H1 (cell line): Measurements from ENCODE around the gene ABI2. TPM values are rescaled to one million over a fixed set of nuclear protein-coding genes. Genes with fewer than 3 reads are reported as not detected.

ENCODE experiments used
- CTCF ChIA-PET: fragments of 300-600 bp; sonication (Branson Sonifier 250); formaldehyde crosslinking; loops from one replicate; lab custom pipeline; 2021; ENCODE audit not compliant: partially characterized antibody; lab: Charles Lee
- POLR2A ChIA-PET: fragments of 300-600 bp; sonication (Branson Sonifier 250); formaldehyde crosslinking; loops from one replicate; lab custom pipeline; 2021; ENCODE audit warnings: inconsistent platforms; ENCODE audit not compliant: partially characterized antibody; lab: Charles Lee
- DNase-seq, 2 experiments: peaks; one replicate each; pipeline versions ENCODE4 v3.0.0 to v3.0.0-alpha.2; 2010 to 2022; ENCODE audit warnings: low spot score in 2 of 2, low read depth in 1 of 2, mixed read lengths in 1 of 2
- FAIRE-seq: peaks from 2 replicates; lab custom pipeline; 2011; peaks lifted over from hg19 to GRCh38; lab: Jason Lieb, UNC
- H2AFZ ChIP-seq: 2 replicates; pipeline ENCODE4 v1.8.1; 2012; ENCODE audit warnings: low read length, inconsistent platforms
- H2AK5ac ChIP-seq: 2 replicates; pipeline ENCODE4 v1.6.1; 2013; ENCODE audit warnings: low read depth, low read length
- H2BK120ac ChIP-seq: replicated peaks from 2 replicates; pipeline ENCODE3; 2013; ENCODE audit warnings: low read depth, low read length, inconsistent platforms
- H2BK12ac ChIP-seq: 2 replicates; pipeline ENCODE4 v1.6.1; 2013; ENCODE audit warnings: low read depth, low read length
- H2BK15ac ChIP-seq: 2 replicates; pipeline ENCODE4 v1.6.1; 2013; ENCODE audit warnings: low read length
- H2BK20ac ChIP-seq: 2 replicates; pipeline ENCODE4 v1.6.1; 2013; ENCODE audit warnings: low read length
- H2BK5ac ChIP-seq: 2 replicates; pipeline ENCODE4 v1.6.1; 2013; ENCODE audit warnings: low read depth, low read length
- H3K14ac ChIP-seq: 2 replicates; pipeline ENCODE4 v1.6.1; 2013; ENCODE audit warnings: inconsistent platforms; ENCODE audit not compliant: insufficient read length
- H3K18ac ChIP-seq: 2 replicates; pipeline ENCODE4 v1.6.1; 2013; ENCODE audit warnings: low read length; ENCODE audit errors: extremely low read depth
- H3K23ac ChIP-seq: 2 replicates; pipeline ENCODE4 v1.6.1; 2013; ENCODE audit warnings: inconsistent platforms; ENCODE audit not compliant: insufficient read length
- H3K23me2 ChIP-seq: 2 replicates; pipeline ENCODE4 v1.6.1; 2013; ENCODE audit warnings: low read depth, low read length
- H3K27ac ChIP-seq: 2 replicates; pipeline ENCODE4 v1.6.1; 2011; ENCODE audit warnings: low read depth, low read length, inconsistent platforms
- H3K27me3 ChIP-seq, 4 experiments: replicated peaks in 1 of 4; 1 replicate in 1 of 4; 2 replicates in 3 of 4; pipeline versions ENCODE4 v1.6.1 to v1.8.1; 2011 to 2013; ENCODE audit warnings: low read length in 3 of 4, mild to moderate bottlenecking in 3 of 4, inconsistent platforms in 2 of 4, mixed read lengths in 2 of 4, moderate library complexity in 1 of 4; ENCODE audit not compliant: control insufficient read depth in 3 of 4, insufficient read depth in 3 of 4; ENCODE audit errors: extremely low read depth in 1 of 4
- H3K36me3 ChIP-seq, 4 experiments: 2 replicates each; pipeline versions ENCODE4 v1.6.1 to v1.8.1; 2011 to 2013; ENCODE audit warnings: mild to moderate bottlenecking in 4 of 4, low read length in 3 of 4, moderate library complexity in 2 of 4, control low read depth in 1 of 4, inconsistent platforms in 1 of 4; ENCODE audit not compliant: insufficient read depth in 4 of 4, control insufficient read depth in 2 of 4
- H3K4ac ChIP-seq: replicated peaks from 2 replicates; pipeline ENCODE3; 2013; ENCODE audit warnings: low read length, low read depth, mixed read lengths, inconsistent platforms; ENCODE audit not compliant: insufficient read length
- H3K4me1 ChIP-seq, 4 experiments: replicated peaks in 1 of 4; 1 replicate in 1 of 4; 2 replicates in 3 of 4; pipeline versions ENCODE4 v1.6.1 to v1.8.1; 2011 to 2013; ENCODE audit warnings: low read length in 3 of 4, inconsistent platforms in 2 of 4, mixed read lengths in 1 of 4; ENCODE audit not compliant: insufficient read depth in 4 of 4, control insufficient read depth in 3 of 4
- H3K4me2 ChIP-seq, 2 experiments: 2 replicates each; pipeline versions ENCODE4 v1.6.1 to v1.8.1; 2011 to 2013; ENCODE audit warnings: low read depth in 2 of 2, low read length in 2 of 2, control low read depth in 1 of 2, inconsistent platforms in 1 of 2, mild to moderate bottlenecking in 1 of 2; ENCODE audit not compliant: insufficient read depth in 1 of 2
- H3K4me3 ChIP-seq, 4 experiments: fragments of 200-600, 300-600 bp in 1 of 4; sonication (generic), shearing (Covaris generic), sonication (Bioruptor Twin) in 1 of 4; 2 replicates each; pipeline versions ENCODE4 v1.5.1 to v1.8.1; 2011 to 2016; ENCODE audit warnings: low read length in 4 of 4, low read depth in 3 of 4, control low read depth in 2 of 4, inconsistent platforms in 2 of 4, mild to moderate bottlenecking in 2 of 4, mixed read lengths in 1 of 4, moderate library complexity in 1 of 4; ENCODE audit not compliant: insufficient read depth in 2 of 4; ENCODE audit errors: extremely low read depth in 1 of 4
- H3K56ac ChIP-seq: replicated peaks from 2 replicates; pipeline ENCODE3; 2013; ENCODE audit warnings: low read depth, mild to moderate bottlenecking, mixed read lengths, low read length, inconsistent platforms; ENCODE audit not compliant: insufficient read length
- H3K79me1 ChIP-seq: 2 replicates; pipeline ENCODE4 v1.6.1; 2013; ENCODE audit warnings: low read depth, low read length, control low read depth
- H3K79me2 ChIP-seq, 2 experiments: 2 replicates each; pipeline versions ENCODE4 v1.6.1 to v1.8.1; 2012 to 2013; ENCODE audit warnings: low read length in 2 of 2, mild to moderate bottlenecking in 2 of 2, inconsistent platforms in 1 of 2; ENCODE audit not compliant: insufficient read depth in 2 of 2, control insufficient read depth in 1 of 2
- H3K9ac ChIP-seq, 4 experiments: replicated peaks in 1 of 4; 1 replicate in 1 of 4; 2 replicates in 3 of 4; pipeline versions ENCODE4 v1.6.1 to v1.8.1; 2011 to 2013; ENCODE audit warnings: low read depth in 3 of 4, low read length in 3 of 4, control low read depth in 2 of 4, mild to moderate bottlenecking in 2 of 4, moderate library complexity in 2 of 4, inconsistent platforms in 1 of 4; ENCODE audit errors: extremely low read depth in 1 of 4
- H3K9me3 ChIP-seq, 2 experiments: 2 replicates each; pipeline versions ENCODE4 v1.6.1 to v1.8.1; 2012 to 2013; ENCODE audit warnings: mild to moderate bottlenecking in 2 of 2, moderate library complexity in 2 of 2, control low read depth in 1 of 2, inconsistent platforms in 1 of 2, low read depth in 1 of 2, low read length in 1 of 2, mixed read lengths in 1 of 2; ENCODE audit not compliant: insufficient read depth in 2 of 2
- H4K20me1 ChIP-seq, 2 experiments: replicated peaks in 1 of 2; 2 replicates each; pipeline versions ENCODE3 to v1.8.1; 2011 to 2013; ENCODE audit warnings: inconsistent platforms in 2 of 2, low read length in 2 of 2, mild to moderate bottlenecking in 1 of 2; ENCODE audit not compliant: insufficient read depth in 2 of 2, control insufficient read depth in 1 of 2
- H4K5ac ChIP-seq: 2 replicates; pipeline ENCODE4 v1.6.1; 2013; ENCODE audit warnings: low read length, low read depth, mixed read lengths, inconsistent platforms; ENCODE audit not compliant: insufficient read length
- H4K8ac ChIP-seq: 2 replicates; pipeline ENCODE4 v1.8.0; 2013; ENCODE audit warnings: mild to moderate bottlenecking, moderate library complexity, low read length, inconsistent platforms; ENCODE audit not compliant: insufficient read depth; ENCODE audit errors: extremely low read depth
- H4K91ac ChIP-seq: replicated peaks from 2 replicates; pipeline ENCODE3; 2013; ENCODE audit warnings: low read length, mixed read lengths, inconsistent platforms; ENCODE audit not compliant: insufficient read length
- FOSL1 ChIP-seq: IDR thresholded peaks from 2 replicates; pipeline ENCODE4 v1.6.1; 2011; ENCODE audit warnings: mild to moderate bottlenecking, low read depth, low read length, moderate library complexity; ENCODE audit not compliant: insufficient read depth
- RXRA ChIP-seq: IDR thresholded peaks from 2 replicates; pipeline ENCODE4 v1.6.1; 2011; ENCODE audit warnings: low read depth, mild to moderate bottlenecking, low read length, moderate library complexity; ENCODE audit not compliant: insufficient read depth
- SIRT6 ChIP-seq: IDR thresholded peaks from one replicate; pipeline ENCODE4 v1.7.1; 2012; ENCODE audit warnings: low read length, inconsistent platforms
- SUZ12 ChIP-seq: fragments of 200-600 bp; sonication (generic); IDR thresholded peaks from 2 replicates; pipeline ENCODE4 v1.6.1; 2012; ENCODE audit warnings: mild to moderate bottlenecking, inconsistent platforms, low read length, moderate library complexity, mixed read lengths
- TAF1 ChIP-seq: IDR thresholded peaks from 2 replicates; pipeline ENCODE4 v1.6.1; 2011; ENCODE audit warnings: mild to moderate bottlenecking, low read depth, low read length
- WGBS, 2 experiments: shearing (Covaris generic) in 1 of 2; methylation state at CpG; one replicate each; pipeline versions ENCODE4 v1.1.6 to v1.1.7; 2013 to 2015; ENCODE audit warnings: low lambda C conversion rate in 2 of 2, mixed read lengths in 2 of 2, inconsistent platforms in 1 of 2, low coverage in 1 of 2, missing lambda C conversion rate in 1 of 2; ENCODE audit not compliant: insufficient replicate concordance in 2 of 2, insufficient coverage in 1 of 2, insufficient read length in 1 of 2; ENCODE audit errors: extremely low coverage in 1 of 2, missing lambda C conversion rate in 1 of 2; 5-methylcytosine and 5-hydroxymethylcytosine counted together
- polyA plus RNA-seq, 7 experiments: library from polyadenylated mRNA; depleted of rRNA in 3 of 7; stranded (reverse) in 5 of 7; unstranded in 2 of 7; fragments of >200 nt in 5 of 7; fragments of 200-250 nt in 2 of 7; gene quantifications; 1 replicate in 5 of 7; 2 replicates in 1 of 7; 4 replicates in 1 of 7; pipeline versions ENCODE4 v1.2.1 to v1.2.3, GENCODE V29; 2011 to 2013; ENCODE audit warnings: missing spikeins in 2 of 7, mixed read lengths in 2 of 7
- total RNA-seq: library from RNA; stranded (reverse); fragmentation: NEBNext Ultra II Directional; extraction: Animal tissue kit (Norgen Biotek cat#: 25700); gene quantifications from 2 replicates; pipeline ENCODE4 v1.2.1, GENCODE V29; 2021

ABI2 gene
- total and polyA plus RNA-seq, 2 of the 8 experiments (the other 6 are each of a cell fraction or from before 2014, with no cell fraction given): 62.3 to 118 TPM

- WGBS, 2 experiments: 100% methylated on average over 1 of the region's 1 CpG; no CpG with 5 or more reads in 1 of the 2 experiments
- no peak overlapping the region for H2AK5ac ChIP-seq
Measured at GRCh38 chr2:203451689-203452088, 123.5 kb downstream of the ABI2 start.

More at GRCh38 chr2:203451689-203452088, 123.5 kb downstream of the ABI2 start:
- ChIA-PET POLR2A (no interaction called here), CTCF (interaction anchor here (1.6 kb wide), 1 partner anchor 22 kb away, joined by 4 read pairs; no protein-coding TSS in a partner anchor)
- no peak overlapping the region for H2BK20ac ChIP-seq
- H3K56ac ChIP-seq: no peak overlapping the region
- no peaks in the 10 kb centered on the region for H3K9me3 ChIP-seq
- no peaks in the 10 kb centered on the region for H4K20me1 ChIP-seq
- no peak overlapping the region for H2BK5ac ChIP-seq
- H2BK120ac ChIP-seq: no peak overlapping the region
- FAIRE-seq (no peak), DNase-seq (no peak)
- no peak overlapping the region for H3K9ac ChIP-seq
- no peak overlapping the region for H3K18ac ChIP-seq
- no peak overlapping the region for H3K27ac ChIP-seq
- no peak overlapping the region for H3K4me3 ChIP-seq
- no peak overlapping the region for H3K4me2 ChIP-seq
- no peak overlapping the region for H2BK12ac ChIP-seq
- no peak overlapping the region for H4K5ac ChIP-seq
- no peak for TF ChIP-seq RXRA
- TF ChIP-seq FOSL1: no peak
- no peak for TF ChIP-seq TAF1
- no peak for TF ChIP-seq SUZ12
- TF ChIP-seq SIRT6: no peak
- no peaks in the 10 kb centered on the region for H3K79me2 ChIP-seq
- H3K27me3 ChIP-seq: no peaks in the 10 kb centered on the region
- no peak overlapping the region for H3K14ac ChIP-seq
- no peaks in the 10 kb centered on the region for H3K23me2 ChIP-seq
- H4K91ac ChIP-seq: no peak overlapping the region
- H3K4me1 ChIP-seq: no peaks in the 10 kb centered on the region
- H4K8ac ChIP-seq: no peak overlapping the region
- no peak overlapping the region for H2BK15ac ChIP-seq
- H3K4ac ChIP-seq: no peak overlapping the region
- H3K79me1 ChIP-seq: no peaks in the 10 kb centered on the region
- H2AFZ ChIP-seq: no peak overlapping the region
- no peak overlapping the region for H3K23ac ChIP-seq
- H3K36me3 ChIP-seq: peaks cover 0 to 38% (median 0%) of the 10 kb centered on the region in 4 experiments; a peak in 5 of 8 replicates
